Adrenal gland (tissue), 12 donors: ENCODE measurements around the gene TSC22D4. TPM values are rescaled to one million over a fixed set of nuclear protein-coding genes. Genes with fewer than 3 reads are reported as not detected.

Experiments
- DNase-seq, 7 donors: peaks; one replicate each; pipeline ENCODE4 v3.0.0-alpha.2; 2019 to 2020
- H3K27ac ChIP-seq, 5 donors: fragments of 200-600 bp; sonication (generic) in 4 of 5; 1 replicate in 3 of 5; 2 replicates in 2 of 5; pipeline versions ENCODE4 v1.5.1 to v1.8.0; 2016 to 2020; ENCODE audit warnings: mild to moderate bottlenecking in 1 of 5
- H3K27me3 ChIP-seq: fragments of 200-600 bp; 2 replicates; pipeline ENCODE4 v1.8.0; 2021
- H3K36me3 ChIP-seq, 2 donors: fragments of 200-600 bp; replicated peaks in 1 of 2; 1 replicate in 1 of 2; 2 replicates in 1 of 2; pipeline versions ENCODE4 v1.5.1 to v1.8.0; 2018 to 2022
- H3K4me1 ChIP-seq, 2 donors: fragments of 200-600 bp; replicated peaks in 1 of 2; 1 replicate in 1 of 2; 2 replicates in 1 of 2; pipeline versions ENCODE4 v1.5.1 to v1.8.0; 2018 to 2021
- H3K4me3 ChIP-seq, 4 donors: fragments of 200-600 bp; sonication (generic) in 3 of 4; one replicate each; pipeline ENCODE4 v1.5.1; 2016 to 2018
- H3K9me3 ChIP-seq, 3 donors: fragments of 200-600 bp; sonication (generic) in 1 of 3; replicated peaks in 1 of 3; 1 replicate in 2 of 3; 2 replicates in 1 of 3; pipeline versions ENCODE4 v1.5.1 to v1.8.0; 2016 to 2021
- CTCF ChIP-seq, 6 experiments: fragments of 450-650 bp in 4 of 6; fragments of 200-600 bp in 2 of 6; sonication (generic) in 1 of 6; IDR thresholded peaks; 1 replicate in 5 of 6; 2 replicates in 1 of 6; pipeline versions ENCODE4 v1.5.1 to v1.8.0; 2016 to 2021; ENCODE audit warnings: antibody characterized with exemption in 6 of 6, mild to moderate bottlenecking in 2 of 6, moderate library complexity in 1 of 6
- POLR2A ChIP-seq, 2 donors: fragments of 450-650 bp; IDR thresholded peaks; one replicate each; pipeline ENCODE4 v1.6.1; 2017; ENCODE audit warnings: antibody characterized with exemption in 2 of 2, mild to moderate bottlenecking in 2 of 2, moderate library complexity in 1 of 2
- WGBS, 4 donors: extraction: QIAGEN DNeasy Blood & Tissue Kit in 2 of 4; methylation state at CpG; one replicate each; pipeline versions ENCODE4 v1.1.5 to v1.1.7; 2013 to 2017; 5-methylcytosine and 5-hydroxymethylcytosine counted together
- intact Hi-C, 2 donors: fragments of 100-400 bp; cut with DNase I; formaldehyde crosslinking; loops; one replicate each; pipeline versions ENCODE4 v1.14.1 to v1.15.0; 2022 to 2023
- polyA plus RNA-seq, 3 donors: library from polyadenylated mRNA; stranded (reverse); fragments of 200-250 nt in 2 of 3; fragments of 350-450 nt in 1 of 3; fragmentation: Illumina TruSeq in 1 of 3; extraction: RNeasy Lipid Tissue Mini Kit (QIAGEN cat#74804) in 1 of 3; gene quantifications; one replicate each; pipeline ENCODE4 v1.2.3, GENCODE V29; 2013 to 2014
- total RNA-seq, 9 donors: library from RNA; depleted of rRNA in 4 of 9; stranded (reverse); fragments of >200 nt in 4 of 9; fragments of 120-200 nt in 1 of 9; fragmentation: NEBNext Ultra II Directional in 1 of 9; extraction: Animal tissue kit (Norgen Biotek cat#: 25700) in 1 of 9; gene quantifications; one replicate each; pipeline versions ENCODE4 v1.1.0 to v1.2.4, GENCODE V29; 2013 to 2023
- donor health status: healthy with polysubstance abuse.
- donor health status: Bipolar disorder and iron deficiency.
- donor health status: DM: yes; HTN: yes; CAD: no.
- donor health status: DM: no; HTN: no; CAD: no.
- donor health status: DM: no; HTN: no; CAD: no.
- donor health status: DM: yes; HTN: yes; CAD: no.

Gene TSC22D4
- total and polyA plus RNA-seq, 12 donors = 11.2 to 96.1 (median 60.7) TPM

DNA sequence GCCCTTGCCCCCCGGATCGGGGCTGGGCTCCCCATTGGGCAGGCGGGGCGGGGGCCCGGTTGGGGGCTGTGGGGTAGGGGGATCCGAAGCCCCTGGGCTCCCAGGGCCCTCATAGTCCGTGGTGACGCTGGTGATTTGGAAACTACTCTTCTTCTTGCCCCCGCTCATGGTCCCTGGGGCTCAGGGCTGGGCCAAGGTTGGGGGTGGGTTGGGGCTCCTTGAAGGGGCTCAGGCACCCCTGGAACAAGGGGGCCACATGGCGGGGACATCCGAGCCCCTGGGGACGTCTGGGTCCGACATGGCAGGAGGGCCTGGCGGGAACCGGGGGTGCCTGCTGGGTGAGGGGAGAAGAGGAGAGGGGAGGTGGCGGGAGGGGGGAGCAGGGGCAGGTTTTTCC is 1.1 kb downstream of the TSC22D4 start:
- H3K4me3 ChIP-seq = peak overlapping the region; percentile 22 to 100 (median 83)
- TF ChIP-seq POLR2A (IDR thresholded peaks at IDR 0.05) (no peak), CTCF (IDR thresholded peaks at IDR 0.05) (no peak)
- peak overlapping the region in 3 of 5 donors; percentile 70 to 81 (median 71) for H3K27ac ChIP-seq
- H3K9me3 ChIP-seq = no peaks in the 10 kb centered on the region
- no peak for DNase-seq
- WGBS, 4 donors = 0 to 1% (median 0%) methylated on average over 2 to 16 of the region's 16 CpGs
- H3K27me3 ChIP-seq = no peaks in the 10 kb centered on the region
- peaks cover 29 to 53% of the 10 kb centered on the region in 2 donors for H3K4me1 ChIP-seq
- H3K36me3 ChIP-seq = peaks cover 0 to 20% of the 10 kb centered on the region in 2 donors
- intact Hi-C loops = loop anchor here in 1 of 2 donors (5.0 kb wide), 1 partner anchor 84 kb away; no protein-coding TSS in a partner anchor

DNA sequence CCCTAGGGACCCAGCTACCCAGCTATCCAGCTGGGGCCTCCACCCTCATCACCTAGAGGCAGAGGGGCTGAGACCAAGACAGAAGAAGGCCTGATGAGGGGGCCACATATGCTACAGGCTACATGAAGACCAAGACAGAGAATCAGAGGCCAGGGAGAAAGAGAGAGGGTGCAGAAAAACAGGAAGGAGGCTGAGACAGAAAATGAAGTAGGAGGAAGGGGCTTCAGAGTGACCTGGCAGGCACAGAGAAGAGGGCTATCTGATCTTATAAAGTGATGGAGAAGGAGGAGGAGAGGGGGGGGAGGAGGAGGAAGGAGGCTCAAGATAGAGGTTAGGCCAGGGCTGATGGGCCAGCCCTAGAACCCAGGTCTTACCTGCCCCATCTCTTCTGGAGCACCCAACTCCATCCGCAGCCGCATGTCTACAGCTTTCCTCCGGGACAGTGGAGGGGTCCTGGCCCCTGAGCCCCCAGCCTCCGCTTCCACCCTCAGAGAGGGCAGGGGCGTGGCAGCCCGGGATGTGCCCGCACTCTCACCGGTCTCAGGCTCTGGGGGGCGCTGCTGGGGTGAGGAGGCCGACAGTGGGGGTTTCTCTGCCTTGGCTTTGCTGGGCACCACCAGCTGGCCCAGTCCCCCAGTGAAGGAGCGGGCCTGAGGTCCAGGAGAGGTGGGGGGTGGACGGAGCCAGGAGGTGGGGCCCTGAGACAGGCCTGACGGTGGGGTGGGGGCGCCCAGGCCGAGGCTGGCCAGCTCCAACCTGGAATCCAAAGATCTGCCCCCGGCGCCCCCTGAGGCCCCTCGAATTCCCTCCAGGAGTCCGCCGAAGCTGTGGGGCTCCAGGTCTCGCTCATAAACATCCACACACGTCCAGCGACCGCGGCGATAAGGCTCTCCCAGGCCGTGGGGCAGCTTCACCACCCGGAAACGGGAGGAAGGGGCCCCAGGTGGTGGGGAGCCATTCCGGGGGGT is 1.8 kb downstream of the TSC22D4 start:
- no peaks in the 10 kb centered on the region for H3K9me3 ChIP-seq
- no peaks in the 10 kb centered on the region for H3K27me3 ChIP-seq
- peaks cover 29 to 53% of the 10 kb centered on the region in 2 donors for H3K4me1 ChIP-seq
- TF ChIP-seq CTCF (IDR thresholded peaks at IDR 0.05) (peak in 3 of 6 experiments; percentile 9 to 22 (median 18)), POLR2A (IDR thresholded peaks at IDR 0.05) (no peak)
- peak in 2 of 7 donors; percentile 15 to 53 for DNase-seq
- H3K27ac ChIP-seq = peak overlapping the region in 3 of 5 donors; percentile 70 to 81 (median 71)
- H3K4me3 ChIP-seq = peak overlapping the region; percentile 22 to 100 (median 83)
- 5 to 20% (median 8%) methylated on average over 4 to 30 of the region's 30 CpGs for WGBS, 4 donors
- peaks cover 0 to 25% of the 10 kb centered on the region in 2 donors for H3K36me3 ChIP-seq
- intact Hi-C loops = loop anchor here in 1 of 2 donors (5.0 kb wide), 1 partner anchor 85 kb away; no protein-coding TSS in a partner anchor

DNA sequence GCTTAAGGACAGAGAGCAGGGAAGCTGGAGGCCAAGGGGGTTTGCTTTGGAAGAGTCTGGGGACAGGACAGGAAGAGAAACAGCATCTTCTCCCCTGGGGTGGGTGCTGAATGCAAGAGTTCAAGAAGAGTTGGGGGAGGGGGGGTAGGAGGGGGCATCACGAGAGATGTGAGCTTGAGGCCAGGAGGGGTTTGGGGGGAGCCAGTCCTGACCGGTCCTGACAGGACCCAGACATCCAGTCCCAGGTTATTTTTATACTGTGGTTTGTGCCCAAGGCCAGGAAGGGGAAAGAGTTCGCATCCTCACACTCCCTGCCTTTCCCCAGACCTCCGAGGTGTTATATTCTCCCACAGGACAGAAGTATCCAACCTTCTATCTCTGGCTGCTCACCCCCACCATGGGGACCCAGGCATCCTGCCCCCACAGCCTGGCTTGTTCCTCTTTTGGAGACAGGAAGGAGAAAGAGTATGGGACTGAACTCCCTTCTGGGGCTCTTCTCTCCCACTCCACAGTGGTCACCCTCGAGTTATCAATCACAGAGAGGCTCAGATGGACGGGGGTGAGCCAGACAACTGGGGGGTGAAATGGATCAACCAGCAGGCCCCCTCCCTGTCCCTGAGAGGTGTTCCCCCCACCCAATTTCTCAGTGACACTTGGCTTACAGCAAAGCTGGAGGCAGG is 2.8 kb downstream of the TSC22D4 start:
- peak in 1 of 7 donors; percentile 13 for DNase-seq
- H3K27me3 ChIP-seq = no peaks in the 10 kb centered on the region
- intact Hi-C loops = loop anchor here in 1 of 2 donors (5.0 kb wide), 1 partner anchor 86 kb away; no protein-coding TSS in a partner anchor
- TF ChIP-seq POLR2A (IDR thresholded peaks at IDR 0.05) = no peak
- TF ChIP-seq CTCF (IDR thresholded peaks at IDR 0.05) = no peak
- WGBS, 4 donors = 2 to 12% (median 8%) methylated on average over 6 of the region's 6 CpGs
- peak overlapping the region in 1 of 4 donors; percentile 93 for H3K4me3 ChIP-seq
- peak overlapping the region in 2 of 5 donors; percentile 54 to 71 for H3K27ac ChIP-seq
- peaks cover 29 to 53% of the 10 kb centered on the region in 2 donors for H3K4me1 ChIP-seq
- no peaks in the 10 kb centered on the region for H3K9me3 ChIP-seq
- H3K36me3 ChIP-seq = peaks cover 0 to 25% of the 10 kb centered on the region in 2 donors

DNA sequence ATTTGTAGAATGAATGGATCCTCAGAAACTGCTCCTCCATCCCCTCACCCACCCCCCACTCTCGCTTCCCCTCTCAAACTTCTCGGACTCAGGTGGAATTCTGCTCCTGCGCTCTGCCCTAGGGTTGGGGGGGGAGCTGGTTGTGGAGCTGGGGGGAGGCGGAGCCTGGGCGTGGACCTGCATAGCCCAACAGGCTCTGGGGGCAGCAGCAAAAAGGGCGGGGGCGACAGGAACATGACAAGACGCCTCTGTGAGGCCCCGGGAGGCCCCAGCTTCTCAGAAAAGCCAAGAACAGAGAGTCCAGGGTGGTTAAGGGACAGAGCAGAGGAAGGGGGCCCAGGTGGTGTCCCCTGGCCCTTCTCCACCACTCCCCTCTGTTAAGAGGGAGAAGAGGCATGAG is 3.5 kb downstream of the TSC22D4 start:
- 44 to 61% (median 57%) methylated on average over 9 of the region's 9 CpGs for WGBS, 4 donors
- TF ChIP-seq CTCF (IDR thresholded peaks at IDR 0.05) (no peak), POLR2A (IDR thresholded peaks at IDR 0.05) (no peak)
- Histone ChIP-seq H3K27me3 (no peaks in the 10 kb centered on the region), H3K27ac (peak overlapping the region in 2 of 5 donors; percentile 54 to 71), H3K4me3 (no peak overlapping the region), H3K36me3 (peaks cover 0 to 26% of the 10 kb centered on the region in 2 donors), H3K4me1 (peaks cover 29 to 53% of the 10 kb centered on the region in 2 donors), H3K9me3 (no peaks in the 10 kb centered on the region)
- no peak for DNase-seq
- intact Hi-C loops = loop anchor here in 1 of 2 donors (5.0 kb wide), 1 partner anchor 87 kb away; no protein-coding TSS in a partner anchor
